Endodermal cell (in vitro differentiated cells): ENCODE data around the gene ZNF618. TPM values are rescaled to one million over a fixed set of nuclear protein-coding genes. Genes with fewer than 3 reads are reported as not detected.

Experiments used
- DNase-seq: peaks from one replicate; pipeline ENCODE4 v3.0.0-alpha.2; 2017
- H3K27ac ChIP-seq: 2 replicates; pipeline ENCODE4 v1.5.1; 2013; ENCODE audit warnings: mild to moderate bottlenecking, low read depth, low read length, moderate library complexity
- H3K27me3 ChIP-seq: 2 replicates; pipeline ENCODE4 v1.6.1; 2013; ENCODE audit warnings: mild to moderate bottlenecking, low read length, moderate library complexity; ENCODE audit not compliant: insufficient read depth, control insufficient read depth, poor library complexity, severe bottlenecking
- H3K36me3 ChIP-seq: 2 replicates; pipeline ENCODE4 v1.7.0; 2013; ENCODE audit warnings: mild to moderate bottlenecking, low read length, moderate library complexity; ENCODE audit not compliant: control insufficient read depth, insufficient read depth
- H3K4me1 ChIP-seq: one replicate; pipeline ENCODE4 v1.7.0; 2013; ENCODE audit warnings: low read length; ENCODE audit not compliant: control insufficient read depth, insufficient read depth
- H3K4me3 ChIP-seq: 2 replicates; pipeline ENCODE4 v1.5.1; 2013; ENCODE audit warnings: mild to moderate bottlenecking, low read length, moderate library complexity
- H3K9ac ChIP-seq: 2 replicates; pipeline ENCODE4 v1.6.1; 2013; ENCODE audit warnings: mild to moderate bottlenecking, low read length, moderate library complexity; ENCODE audit not compliant: poor library complexity, severe bottlenecking; ENCODE audit errors: extremely low read depth
- H3K9me3 ChIP-seq: 2 replicates; pipeline ENCODE4 v1.6.1; 2013; ENCODE audit warnings: mild to moderate bottlenecking, low read length, moderate library complexity; ENCODE audit not compliant: control insufficient read depth
- H3K27ac Mint-ChIP-seq: 2 replicates; pipeline ENCODE4 v1.8.0; 2020; ENCODE audit warnings: mixed read lengths
- H3K27me3 Mint-ChIP-seq: 2 replicates; pipeline ENCODE4 v1.8.0; 2021; ENCODE audit warnings: mild to moderate bottlenecking, mixed read lengths; ENCODE audit not compliant: insufficient read depth
- H3K36me3 Mint-ChIP-seq: 2 replicates; pipeline ENCODE4 v1.8.0; 2020; ENCODE audit warnings: low read depth, mixed read lengths
- H3K4me1 Mint-ChIP-seq: 2 replicates; pipeline ENCODE4 v1.8.0; 2020; ENCODE audit warnings: mixed read lengths
- H3K4me3 Mint-ChIP-seq: 2 replicates; pipeline ENCODE4 v1.8.0; 2020; ENCODE audit warnings: mild to moderate bottlenecking, moderate library complexity, mixed read lengths
- H3K9me3 Mint-ChIP-seq: 2 replicates; pipeline ENCODE4 v1.8.0; 2020; ENCODE audit warnings: mild to moderate bottlenecking, mixed read lengths
- CTCF ChIP-seq: fragments of 200-600 bp; sonication (generic); conservative IDR thresholded peaks from 2 replicates; pipeline ENCODE4 v1.5.0; 2021; ENCODE audit warnings: antibody characterized with exemption, mild to moderate bottlenecking
- WGBS, 2 experiments: methylation state at CpG; one replicate each; pipeline versions ENCODE4 v1.1.5 to v1.1.7; 2013; ENCODE audit warnings: missing lambda C conversion rate in 2 of 2, mixed read lengths in 1 of 2; ENCODE audit not compliant: insufficient coverage in 1 of 2, insufficient read length in 1 of 2; 5-methylcytosine and 5-hydroxymethylcytosine counted together
- total RNA-seq, 2 donors: library from RNA; stranded (reverse); fragmentation: NEBNext Ultra II Directional in 1 of 2; extraction: Animal tissue kit (Norgen Biotek cat#: 25700) in 1 of 2; gene quantifications; 2 replicates in 1 of 2; 3 replicates in 1 of 2; pipeline ENCODE4 v1.2.1, GENCODE V29; 2021

The ZNF618 gene
- total RNA-seq, 2 donors from 2014 or later = 34.5 to 37.5 TPM

GRCh38 chr9:113951032-113951372 lies 74.9 kb downstream of the ZNF618 start:
- Histone ChIP-seq H3K36me3 (no peaks in the 10 kb centered on the region), H3K9ac (no peak overlapping the region), H3K27me3 (no peaks in the 10 kb centered on the region), H3K4me1 (no peaks in the 10 kb centered on the region), H3K4me3 (no peak overlapping the region), H3K9me3 (no peaks in the 10 kb centered on the region), H3K27ac (no peak overlapping the region)
- H3K9me3 Mint-ChIP-seq = no peaks in the 10 kb centered on the region
- no peak overlapping the region for H3K4me3 Mint-ChIP-seq
- no peaks in the 10 kb centered on the region for H3K4me1 Mint-ChIP-seq
- H3K27ac Mint-ChIP-seq = no peak overlapping the region
- no peak for TF ChIP-seq CTCF
- WGBS, 2 experiments = 86 to 91% methylated on average over 1 to 2 of the region's 2 CpGs
- H3K27me3 Mint-ChIP-seq = no peaks in the 10 kb centered on the region
- no peak for DNase-seq
- H3K36me3 Mint-ChIP-seq = no peaks in the 10 kb centered on the region

GRCh38 chr9:113952676-113953075 lies 76.6 kb downstream of the ZNF618 start:
- no peak for DNase-seq
- Mint-ChIP-seq H3K27ac (no peak overlapping the region), H3K9me3 (no peaks in the 10 kb centered on the region), H3K36me3 (no peaks in the 10 kb centered on the region), H3K4me1 (no peaks in the 10 kb centered on the region), H3K4me3 (no peak overlapping the region), H3K27me3 (no peaks in the 10 kb centered on the region)
- no peaks in the 10 kb centered on the region for H3K27me3 ChIP-seq
- no peaks in the 10 kb centered on the region for H3K4me1 ChIP-seq
- H3K4me3 ChIP-seq = no peak overlapping the region
- H3K9me3 ChIP-seq = no peaks in the 10 kb centered on the region
- TF ChIP-seq CTCF = no peak
- no peaks in the 10 kb centered on the region for H3K36me3 ChIP-seq
- no peak overlapping the region for H3K9ac ChIP-seq
- no peak overlapping the region for H3K27ac ChIP-seq

- Histone ChIP-seq H3K9ac (no peak overlapping the region), H3K27ac (no peak overlapping the region), H3K36me3 (no peaks in the 10 kb centered on the region), H3K9me3 (no peaks in the 10 kb centered on the region), H3K4me1 (no peaks in the 10 kb centered on the region), H3K4me3 (no peak overlapping the region), H3K27me3 (no peaks in the 10 kb centered on the region)
- Mint-ChIP-seq H3K4me1 (no peaks in the 10 kb centered on the region), H3K36me3 (no peaks in the 10 kb centered on the region), H3K27ac (no peak overlapping the region), H3K4me3 (no peak overlapping the region), H3K9me3 (no peaks in the 10 kb centered on the region), H3K27me3 (no peaks in the 10 kb centered on the region)
- TF ChIP-seq CTCF = no peak
- WGBS, 2 experiments = 80 to 93% methylated on average over 1 of the region's 2 CpGs
- DNase-seq = no peak
Measured at GRCh38 chr9:113953531-113953930, 77.4 kb downstream of the ZNF618 start.
